Measurements from ENCODE around the gene MAPKAPK3. TPM values are rescaled to one million over a fixed set of nuclear protein-coding genes. Genes with fewer than 3 reads are reported as not detected.
"Not testable (repeated sequence)": the region's sequence is repeated elsewhere in the genome, so short reads cannot be mapped to it uniquely, and the experiment has no call there.

MAPKAPK3 gene
- total and polyA plus RNA-seq, 8 donors: 15.8 to 30.6 (median 23.1) TPM

- intact Hi-C loops (cut with DNase I): no loop called here
- DNase-seq: no peak
- Histone ChIP-seq H3K4me3 (no peak overlapping the region), H3K9me3 (no peaks in the 10 kb centered on the region), H3K27ac (no peak overlapping the region), H3K4me1 (no peaks in the 10 kb centered on the region), H3K36me3 (no peaks in the 10 kb centered on the region), H3K27me3 (peaks cover 0 to 47% (median 10%) of the 10 kb centered on the region in 4 donors)
- TF ChIP-seq, protein P1, sequence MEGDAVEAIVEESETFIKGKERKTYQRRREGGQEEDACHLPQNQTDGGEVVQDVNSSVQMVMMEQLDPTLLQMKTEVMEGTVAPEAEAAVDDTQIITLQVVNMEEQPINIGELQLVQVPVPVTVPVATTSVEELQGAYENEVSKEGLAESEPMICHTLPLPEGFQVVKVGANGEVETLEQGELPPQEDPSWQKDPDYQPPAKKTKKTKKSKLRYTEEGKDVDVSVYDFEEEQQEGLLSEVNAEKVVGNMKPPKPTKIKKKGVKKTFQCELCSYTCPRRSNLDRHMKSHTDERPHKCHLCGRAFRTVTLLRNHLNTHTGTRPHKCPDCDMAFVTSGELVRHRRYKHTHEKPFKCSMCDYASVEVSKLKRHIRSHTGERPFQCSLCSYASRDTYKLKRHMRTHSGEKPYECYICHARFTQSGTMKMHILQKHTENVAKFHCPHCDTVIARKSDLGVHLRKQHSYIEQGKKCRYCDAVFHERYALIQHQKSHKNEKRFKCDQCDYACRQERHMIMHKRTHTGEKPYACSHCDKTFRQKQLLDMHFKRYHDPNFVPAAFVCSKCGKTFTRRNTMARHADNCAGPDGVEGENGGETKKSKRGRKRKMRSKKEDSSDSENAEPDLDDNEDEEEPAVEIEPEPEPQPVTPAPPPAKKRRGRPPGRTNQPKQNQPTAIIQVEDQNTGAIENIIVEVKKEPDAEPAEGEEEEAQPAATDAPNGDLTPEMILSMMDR (IDR thresholded peaks at IDR 0.05): no peak
- no peak for ATAC-seq
- whole genome bisulfite sequencing, 2 donors: 49 to 55% methylated on average over 7 of the region's 7 CpGs
- no peak for FAIRE-seq
Observed at GRCh38 chr3:50676031-50676705, 59.2 kb downstream of the MAPKAPK3 start.

- WGBS, 2 donors: 50 to 54% methylated on average over 7 of the region's 7 CpGs
- Histone ChIP-seq H3K4me3 (no peak overlapping the region), H3K9me3 (no peaks in the 10 kb centered on the region), H3K4me1 (no peaks in the 10 kb centered on the region), H3K27ac (no peak overlapping the region), H3K36me3 (no peaks in the 10 kb centered on the region), H3K27me3 (peaks cover 0 to 9% (median 4%) of the 10 kb centered on the region in 4 donors)
- TF ChIP-seq, protein P1 (IDR thresholded peaks at IDR 0.05): no peak
- DNase-seq (peak in 1 of 6 donors; percentile 22), FAIRE-seq (no peak), ATAC-seq (peak in 3 of 4 donors; percentile 36 to 63 (median 63))
- intact Hi-C loops (cut with DNase I): no loop called here
Observed at GRCh38 chr3:50687127-50687751, 70.3 kb downstream of the MAPKAPK3 start.

GRCh38 chr3:50687916-50688315, 71.0 kb downstream of the MAPKAPK3 start:
- no peak for DNase-seq
- no peak for ATAC-seq
- no peaks in the 10 kb centered on the region for H3K9me3 ChIP-seq
- no peaks in the 10 kb centered on the region for H3K36me3 ChIP-seq
- H3K27me3 ChIP-seq: peaks cover 0 to 8% (median 1%) of the 10 kb centered on the region in 4 donors
- 69 to 79% methylated on average over 2 of the region's 2 CpGs for WGBS, 2 donors
- no peak for FAIRE-seq
- intact Hi-C loops (cut with DNase I): no loop called here
- TF ChIP-seq, protein P1 (IDR thresholded peaks at IDR 0.05): no peak
- no peak overlapping the region for H3K27ac ChIP-seq
- no peak overlapping the region for H3K4me3 ChIP-seq
- no peaks in the 10 kb centered on the region for H3K4me1 ChIP-seq

- intact Hi-C loops (cut with DNase I); H3K9me3 ChIP-seq; ATAC-seq; H3K4me3 ChIP-seq; FAIRE-seq; DNase-seq; H3K4me1 ChIP-seq; H3K27ac ChIP-seq; H3K27me3 ChIP-seq; H3K36me3 ChIP-seq: not testable (repeated sequence)
- 68 to 82% methylated on average over 4 of the region's 4 CpGs for WGBS, 2 donors
Observed at GRCh38 chr3:50688602-50689001, 71.7 kb downstream of the MAPKAPK3 start.

DNA sequence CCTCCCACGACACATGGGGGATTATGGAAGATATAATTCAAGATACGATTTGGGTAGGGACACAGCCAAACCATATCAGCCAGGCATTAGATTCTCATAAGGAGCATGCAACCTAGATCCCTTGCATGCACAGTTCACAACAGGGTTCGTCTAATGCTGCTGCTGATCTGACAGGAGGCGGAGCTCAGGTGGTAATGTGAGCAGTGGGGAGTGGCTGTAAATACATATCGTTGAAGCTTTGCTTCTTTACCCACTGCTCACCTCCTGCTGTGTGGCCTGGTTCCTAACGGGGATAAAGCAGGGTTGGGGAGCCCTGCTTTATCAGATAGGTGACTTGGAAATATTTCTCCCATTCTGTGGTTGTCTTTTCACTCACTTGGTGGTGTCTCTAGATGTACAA, 72.6 kb downstream of the MAPKAPK3 start:
- 32 to 55% methylated on average over 6 of the region's 6 CpGs for WGBS, 2 donors
- intact Hi-C loops (cut with DNase I): no loop called here
- peaks cover 0 to 2% (median 0%) of the 10 kb centered on the region in 4 donors for H3K27me3 ChIP-seq
- no peaks in the 10 kb centered on the region for H3K9me3 ChIP-seq
- no peak overlapping the region for H3K27ac ChIP-seq
- TF ChIP-seq, protein P1 (IDR thresholded peaks at IDR 0.05): no peak
- no peak for FAIRE-seq
- H3K4me1 ChIP-seq: no peaks in the 10 kb centered on the region
- no peak overlapping the region for H3K4me3 ChIP-seq
- no peaks in the 10 kb centered on the region for H3K36me3 ChIP-seq
- ATAC-seq: no peak
- no peak for DNase-seq
